Right atrium auricular region (tissue), 2 donors: ENCODE results near the gene SPTLC3. TPM values are rescaled to one million over a fixed set of nuclear protein-coding genes. Genes with fewer than 3 reads are reported as not detected.

Experiments used
- DNase-seq: peaks from one replicate; pipeline ENCODE4 v3.0.0-alpha.2; 2019; ENCODE audit warnings: low spot score
- H3K27ac ChIP-seq, 2 donors: fragments of 200-600 bp; sonication (generic); 1 replicate in 1 of 2; 2 replicates in 1 of 2; pipeline ENCODE4 v1.5.1; 2016 to 2019
- H3K27me3 ChIP-seq, 2 donors: fragments of 200-600 bp; sonication (generic); one replicate each; pipeline versions ENCODE4 v1.5.1 to v1.6.0; 2017 to 2019
- H3K36me3 ChIP-seq: fragments of 200-600 bp; sonication (generic); one replicate; pipeline ENCODE4 v1.5.1; 2016
- H3K4me1 ChIP-seq, 2 donors: fragments of 200-600 bp; sonication (generic); one replicate each; pipeline versions ENCODE4 v1.5.1 to v1.6.0; 2017 to 2019
- H3K4me3 ChIP-seq, 2 donors: fragments of 200-600 bp; sonication (generic); 1 replicate in 1 of 2; 2 replicates in 1 of 2; pipeline ENCODE4 v1.5.1; 2017 to 2019; ENCODE audit warnings: mild to moderate bottlenecking in 1 of 2, moderate library complexity in 1 of 2
- H3K9me3 ChIP-seq, 2 donors: fragments of 200-600 bp; sonication (generic); one replicate each; pipeline ENCODE4 v1.5.1; 2019
- total RNA-seq, 2 donors: library from RNA; depleted of rRNA; stranded (reverse); fragments of >200 nt; gene quantifications; one replicate each; pipeline ENCODE4 v1.1.0, GENCODE V29; 2016
- TF ChIP-seq, protein P1 (sequence below), 2 donors: fragments of 200-600 bp; sonication (generic); IDR thresholded peaks; one replicate each; pipeline ENCODE4 v1.5.1; 2019; ENCODE audit warnings: antibody characterized with exemption in 2 of 2

SPTLC3 gene
- total RNA-seq, 2 donors from 2014 or later: 2.8 to 4.2 TPM

DNA sequence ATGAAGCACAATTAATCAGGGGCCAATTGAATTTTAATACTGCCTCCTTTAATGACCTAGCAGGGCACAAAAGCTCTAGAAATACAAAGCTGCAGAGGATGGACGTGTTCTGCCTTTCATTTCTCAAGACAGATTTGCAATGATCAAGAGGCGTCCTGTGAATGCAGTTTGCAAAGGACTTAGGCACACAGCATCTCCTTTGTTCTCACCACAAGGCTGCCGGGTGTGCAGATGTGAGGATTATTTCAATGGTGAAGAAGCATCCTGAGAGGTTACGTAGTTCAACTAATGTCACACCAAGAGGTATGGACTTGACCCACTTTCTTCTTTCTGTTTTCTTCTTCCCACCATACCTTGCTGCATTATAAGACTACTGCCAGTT is 42.9 kb upstream of the SPTLC3 start:
- Histone ChIP-seq H3K27me3 (no peaks in the 10 kb centered on the region), H3K4me1 (no peaks in the 10 kb centered on the region), H3K4me3 (no peak overlapping the region), H3K36me3 (no peaks in the 10 kb centered on the region), H3K9me3 (no peaks in the 10 kb centered on the region), H3K27ac (no peak overlapping the region)
- DNase-seq: no peak
- TF ChIP-seq, protein P1, sequence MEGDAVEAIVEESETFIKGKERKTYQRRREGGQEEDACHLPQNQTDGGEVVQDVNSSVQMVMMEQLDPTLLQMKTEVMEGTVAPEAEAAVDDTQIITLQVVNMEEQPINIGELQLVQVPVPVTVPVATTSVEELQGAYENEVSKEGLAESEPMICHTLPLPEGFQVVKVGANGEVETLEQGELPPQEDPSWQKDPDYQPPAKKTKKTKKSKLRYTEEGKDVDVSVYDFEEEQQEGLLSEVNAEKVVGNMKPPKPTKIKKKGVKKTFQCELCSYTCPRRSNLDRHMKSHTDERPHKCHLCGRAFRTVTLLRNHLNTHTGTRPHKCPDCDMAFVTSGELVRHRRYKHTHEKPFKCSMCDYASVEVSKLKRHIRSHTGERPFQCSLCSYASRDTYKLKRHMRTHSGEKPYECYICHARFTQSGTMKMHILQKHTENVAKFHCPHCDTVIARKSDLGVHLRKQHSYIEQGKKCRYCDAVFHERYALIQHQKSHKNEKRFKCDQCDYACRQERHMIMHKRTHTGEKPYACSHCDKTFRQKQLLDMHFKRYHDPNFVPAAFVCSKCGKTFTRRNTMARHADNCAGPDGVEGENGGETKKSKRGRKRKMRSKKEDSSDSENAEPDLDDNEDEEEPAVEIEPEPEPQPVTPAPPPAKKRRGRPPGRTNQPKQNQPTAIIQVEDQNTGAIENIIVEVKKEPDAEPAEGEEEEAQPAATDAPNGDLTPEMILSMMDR (IDR thresholded peaks at IDR 0.05): no peak

DNA sequence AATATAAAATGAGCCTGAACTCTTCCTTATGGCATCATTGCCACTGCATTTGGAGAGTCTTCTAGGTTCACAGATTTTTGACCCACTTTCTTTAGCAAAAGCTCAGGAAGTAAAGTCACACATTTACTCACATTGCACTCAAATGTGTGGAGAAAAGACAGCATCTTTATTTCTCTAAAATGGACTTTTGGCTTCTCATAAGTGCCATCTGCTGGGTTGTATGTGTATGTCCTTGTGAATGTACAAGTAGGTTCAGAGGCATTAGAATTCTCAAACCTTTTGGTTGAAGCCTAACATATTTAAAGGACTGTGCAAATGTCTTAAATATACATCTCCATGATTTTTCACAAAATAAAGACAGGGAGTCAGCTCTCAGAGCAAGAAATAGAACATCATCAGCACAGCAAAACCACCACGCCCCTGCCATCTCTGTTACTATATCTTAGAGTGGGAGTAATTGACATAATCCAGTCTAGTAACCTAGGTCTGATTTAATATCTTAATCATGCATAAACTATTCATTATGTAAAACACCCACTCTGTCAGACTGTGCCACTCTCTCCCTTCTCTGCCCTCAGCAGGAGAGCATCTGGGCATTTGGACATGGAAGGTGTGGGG is 42.2 kb upstream of the SPTLC3 start:
- Histone ChIP-seq H3K27ac (no peak overlapping the region), H3K27me3 (no peaks in the 10 kb centered on the region), H3K36me3 (no peaks in the 10 kb centered on the region), H3K4me3 (no peak overlapping the region), H3K9me3 (no peaks in the 10 kb centered on the region), H3K4me1 (no peaks in the 10 kb centered on the region)
- no peak for DNase-seq
- TF ChIP-seq, protein P1 (IDR thresholded peaks at IDR 0.05): peak in 1 of 2 donors; percentile 54

DNA sequence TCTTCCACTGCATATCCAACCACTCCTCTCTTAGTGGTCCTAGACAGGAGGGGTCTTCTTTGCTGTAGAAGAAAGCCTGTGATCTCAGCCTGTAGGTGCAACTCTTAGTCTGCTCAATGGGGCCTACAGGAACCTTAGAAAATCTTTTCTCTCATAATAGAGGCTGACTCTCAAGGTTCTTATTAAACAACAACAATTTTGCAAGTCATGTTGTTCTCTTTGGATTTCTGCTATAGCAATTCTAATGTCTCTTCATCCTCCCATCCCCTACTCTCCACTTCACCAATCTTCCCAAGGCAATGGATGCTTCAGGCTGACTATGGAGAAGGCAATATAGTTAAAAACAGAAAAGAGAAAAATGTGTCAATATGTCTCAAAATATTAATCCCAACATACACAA is 40.8 kb upstream of the SPTLC3 start:
- no peak overlapping the region for H3K27ac ChIP-seq
- no peaks in the 10 kb centered on the region for H3K27me3 ChIP-seq
- no peaks in the 10 kb centered on the region for H3K4me1 ChIP-seq
- H3K36me3 ChIP-seq: no peaks in the 10 kb centered on the region
- H3K9me3 ChIP-seq: no peaks in the 10 kb centered on the region
- DNase-seq: no peak
- H3K4me3 ChIP-seq: no peak overlapping the region
- TF ChIP-seq, protein P1 (IDR thresholded peaks at IDR 0.05): no peak

DNA sequence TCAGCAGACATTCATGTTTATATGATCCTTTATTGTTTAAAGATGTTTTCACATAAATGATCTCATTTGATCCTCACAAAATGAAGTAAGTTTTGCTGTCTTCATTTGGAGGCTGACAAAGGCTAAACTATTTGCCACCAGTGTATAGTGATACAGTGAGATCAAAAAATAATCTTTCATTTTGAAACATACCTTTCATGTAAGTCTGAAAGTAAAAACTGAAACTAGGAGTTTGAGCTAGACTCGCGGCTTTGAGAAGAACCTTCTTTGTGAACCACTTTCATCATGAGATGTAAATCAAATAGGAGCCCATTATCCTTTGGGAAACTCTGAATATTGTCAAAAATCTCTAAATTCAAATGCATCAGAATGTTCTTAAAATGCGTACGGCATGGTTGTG is 40.3 kb upstream of the SPTLC3 start:
- H3K27ac ChIP-seq: no peak overlapping the region
- H3K36me3 ChIP-seq: no peaks in the 10 kb centered on the region
- TF ChIP-seq, protein P1 (IDR thresholded peaks at IDR 0.05): no peak
- no peak overlapping the region for H3K4me3 ChIP-seq
- no peaks in the 10 kb centered on the region for H3K9me3 ChIP-seq
- H3K27me3 ChIP-seq: no peaks in the 10 kb centered on the region
- no peak for DNase-seq
- no peaks in the 10 kb centered on the region for H3K4me1 ChIP-seq

DNA sequence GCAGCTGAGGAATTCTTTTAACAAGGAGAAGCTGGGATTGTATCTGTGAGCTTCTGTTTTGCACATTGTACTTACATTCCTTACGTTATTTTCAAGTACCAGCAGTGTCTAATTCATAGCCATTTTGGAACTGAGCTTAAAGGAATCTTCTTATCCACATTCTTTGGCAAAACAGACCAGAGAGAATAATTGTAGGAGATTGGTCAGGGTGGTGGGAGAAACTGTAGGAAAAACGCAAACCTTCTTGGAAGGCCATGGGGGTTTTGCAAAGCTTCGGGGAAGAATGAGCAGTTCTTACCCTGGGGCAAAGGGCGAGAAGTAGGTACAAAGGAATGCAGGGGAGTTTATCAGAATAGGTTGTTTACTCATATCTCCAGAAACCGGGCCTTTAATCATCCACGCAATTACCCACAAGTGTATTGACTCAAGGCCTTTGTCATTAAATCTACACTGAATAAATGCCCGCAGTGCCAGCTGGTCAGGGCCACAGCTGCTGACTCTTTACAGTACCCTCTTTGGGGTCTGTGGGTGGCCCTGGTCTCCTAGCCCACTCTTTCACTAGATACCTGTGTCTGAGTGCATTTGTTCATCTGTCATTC is 39.6 kb upstream of the SPTLC3 start:
- H3K4me3 ChIP-seq: no peak overlapping the region

More for the DNA sequence above, 39.6 kb upstream of the SPTLC3 start:
- no peaks in the 10 kb centered on the region for H3K9me3 ChIP-seq
- DNase-seq: no peak
- TF ChIP-seq, protein P1 (IDR thresholded peaks at IDR 0.05): no peak
- H3K36me3 ChIP-seq: no peaks in the 10 kb centered on the region
- H3K27me3 ChIP-seq: no peaks in the 10 kb centered on the region
- no peaks in the 10 kb centered on the region for H3K4me1 ChIP-seq
- no peak overlapping the region for H3K27ac ChIP-seq
